Motor neuron (in vitro differentiated cells): ENCODE results near the gene DEAF1. TPM values are rescaled to one million over a fixed set of nuclear protein-coding genes. Genes with fewer than 3 reads are reported as not detected.

Source experiments
- ATAC-seq, 8 experiments: fragments of 200-7000 bp; cut with Tn5 transposase; replicated peaks in 6 of 8; 2 replicates each; pipeline ENCODE4 v1.8.0; 2021; ENCODE audit warnings: mild to moderate bottlenecking in 8 of 8, moderate library complexity in 8 of 8
- H3K27ac ChIP-seq, 2 donors: fragments of 250-450 bp; sonication (Bioruptor Pico); 2 replicates each; pipeline ENCODE4 v1.9.0; 2021; ENCODE audit warnings: antibody characterized with exemption in 2 of 2, mild to moderate bottlenecking in 2 of 2, moderate library complexity in 1 of 2
- H3K4me1 ChIP-seq, 2 donors: fragments of 250-450 bp; sonication (Bioruptor Pico); replicated peaks in 1 of 2; 2 replicates each; pipeline ENCODE4 v1.6.1; 2021; ENCODE audit warnings: antibody characterized with exemption in 2 of 2, mild to moderate bottlenecking in 2 of 2, moderate library complexity in 1 of 2
- H3K4me3 ChIP-seq, 5 donors: fragments of 250-450 bp; sonication (Bioruptor Pico); 2 replicates each; pipeline ENCODE4 v1.9.0; 2021; ENCODE audit warnings: antibody characterized with exemption in 5 of 5, mild to moderate bottlenecking in 5 of 5, moderate library complexity in 4 of 5
- WGBS, 10 experiments: fragments of 450-650 bp; shearing (Covaris generic); methylation state at CpG; one replicate each; pipeline ENCODE4 v1.0.0; 2022; 5-methylcytosine and 5-hydroxymethylcytosine counted together
- in situ Hi-C, 9 experiments: fragments of 400-800 bp; cut with MboI; loops; one replicate each; pipeline ENCODE4 v1.15.0; 2021; ENCODE audit warnings: low sequenced_read_pairs in 9 of 9, low pct_unique_long_range_greater_than_20kb in 2 of 9; ENCODE audit not compliant: unreplicated experiment in 9 of 9
- total RNA-seq, 8 experiments: library from RNA; unstranded; fragments of 300-600 nt; gene quantifications; 2 replicates each; pipeline versions ENCODE4 v1.2.3 to v1.2.4, GENCODE V29; 2022

DEAF1 gene
- total RNA-seq, 8 experiments from 2014 or later = 38.5 to 81.6 (median 54.3) TPM

GRCh38 chr11:679271-680207 lies 15.5 kb downstream of the DEAF1 start:
- ATAC-seq = no peak
- WGBS, 10 experiments = 88 to 100% (median 99%) methylated on average over 1 to 13 of the region's 36 CpGs; no CpG with 5 or more reads in 2 of the 10 experiments
- Histone ChIP-seq H3K4me3 (no peak overlapping the region), H3K27ac (no peak overlapping the region), H3K4me1 (no peaks in the 10 kb centered on the region)
- in situ Hi-C loops = no loop called here

DNA sequence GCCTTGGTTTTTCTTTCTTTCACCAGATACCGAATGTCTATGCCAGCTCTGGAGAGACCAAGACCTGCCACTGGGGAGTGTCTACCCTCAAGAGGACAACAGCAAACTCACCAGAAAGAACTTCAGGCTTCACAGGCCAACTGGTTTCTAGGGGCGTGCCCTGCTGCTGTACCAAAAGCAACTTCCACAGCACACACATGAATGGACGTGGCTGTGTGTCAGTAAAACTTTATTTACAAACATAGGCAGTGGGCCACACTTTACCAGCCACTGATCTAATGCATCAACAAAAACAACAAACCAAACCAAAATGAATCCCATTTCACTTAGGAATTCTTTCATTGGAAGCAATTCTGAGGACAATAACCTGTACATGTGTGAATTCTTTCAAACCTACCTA lies 16.7 kb downstream of the DEAF1 start:
- Histone ChIP-seq H3K4me3 (no peak overlapping the region), H3K4me1 (no peaks in the 10 kb centered on the region), H3K27ac (no peak overlapping the region)
- in situ Hi-C loops = no loop called here
- WGBS, 10 experiments = 80 to 100% (median 100%) methylated on average over 1 to 3 of the region's 3 CpGs; no CpG with 5 or more reads in 4 of the 10 experiments
- ATAC-seq = no peak

GRCh38 chr11:674406-674805 lies 20.6 kb downstream of the DEAF1 start:
- ATAC-seq = no peak
- Histone ChIP-seq H3K4me3 (no peak overlapping the region), H3K4me1 (no peaks in the 10 kb centered on the region), H3K27ac (no peak overlapping the region)
- in situ Hi-C loops = no loop called here
- WGBS, 10 experiments = 92 to 100% (median 100%) methylated on average over 1 to 16 of the region's 17 CpGs; no CpG with 5 or more reads in 2 of the 10 experiments

DNA sequence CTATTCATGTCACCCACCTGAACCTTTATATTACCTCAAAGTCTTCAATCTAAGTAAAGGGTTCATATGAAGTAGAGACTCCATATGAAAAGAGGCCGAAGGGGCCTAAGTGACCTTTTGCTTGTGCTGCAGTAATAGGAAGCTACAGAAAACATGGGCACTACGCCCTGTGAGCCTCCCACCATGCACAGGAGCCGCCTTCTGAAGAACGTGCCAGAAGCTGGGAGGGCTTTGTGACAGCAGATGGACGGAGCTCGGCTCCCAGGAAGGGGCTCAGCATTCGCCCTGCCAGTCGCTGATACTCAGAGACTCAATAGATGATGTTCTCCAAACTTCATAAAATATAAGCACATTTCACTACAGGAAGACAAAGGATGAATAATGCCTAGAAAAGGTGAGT lies 21.2 kb downstream of the DEAF1 start:
- Histone ChIP-seq H3K4me3 (no peak overlapping the region), H3K4me1 (no peaks in the 10 kb centered on the region), H3K27ac (no peak overlapping the region)
- no peak for ATAC-seq
- WGBS, 10 experiments = 60 to 100% (median 88%) methylated on average over 1 to 6 of the region's 8 CpGs; no CpG with 5 or more reads in 2 of the 10 experiments
- in situ Hi-C loops = no loop called here

- H3K4me1 ChIP-seq = no peaks in the 10 kb centered on the region
- no peak overlapping the region for H3K27ac ChIP-seq
- 23 to 100% (median 64%) methylated on average over 1 to 7 of the region's 11 CpGs; no CpG with 5 or more reads in 4 of the 10 experiments for WGBS, 10 experiments
- in situ Hi-C loops = no loop called here
- H3K4me3 ChIP-seq = no peak overlapping the region
- ATAC-seq = peak in 2 of 8 experiments; percentile 72 to 78
Observed at GRCh38 chr11:665704-666281, 29.2 kb downstream of the DEAF1 start.

GRCh38 chr11:665062-665703 lies 29.8 kb downstream of the DEAF1 start:
- H3K4me3 ChIP-seq = no peak overlapping the region
- no peak overlapping the region for H3K27ac ChIP-seq
- 76 to 100% (median 88%) methylated on average over 1 to 5 of the region's 15 CpGs; no CpG with 5 or more reads in 1 of the 10 experiments for WGBS, 10 experiments
- ATAC-seq = peak in 1 of 8 experiments; percentile 43
- H3K4me1 ChIP-seq = no peaks in the 10 kb centered on the region
- in situ Hi-C loops = no loop called here

GRCh38 chr11:662689-663274 lies 32.2 kb downstream of the DEAF1 start:
- ATAC-seq = peak; percentile 35 to 91 (median 53)
- H3K4me1 ChIP-seq = no peaks in the 10 kb centered on the region
- H3K4me3 ChIP-seq = no peak overlapping the region
- WGBS, 10 experiments = 40 to 100% (median 87%) methylated on average over 1 to 8 of the region's 15 CpGs; no CpG with 5 or more reads in 6 of the 10 experiments
- H3K27ac ChIP-seq = no peak overlapping the region
- in situ Hi-C loops = no loop called here

- 89 to 100% (median 93%) methylated on average over 1 to 9 of the region's 19 CpGs; no CpG with 5 or more reads in 2 of the 10 experiments for WGBS, 10 experiments
- ATAC-seq = no peak
- Histone ChIP-seq H3K27ac (no peak overlapping the region), H3K4me1 (no peaks in the 10 kb centered on the region), H3K4me3 (no peak overlapping the region)
- in situ Hi-C loops = no loop called here
Observed at GRCh38 chr11:660681-661444, 34.2 kb downstream of the DEAF1 start.

DNA sequence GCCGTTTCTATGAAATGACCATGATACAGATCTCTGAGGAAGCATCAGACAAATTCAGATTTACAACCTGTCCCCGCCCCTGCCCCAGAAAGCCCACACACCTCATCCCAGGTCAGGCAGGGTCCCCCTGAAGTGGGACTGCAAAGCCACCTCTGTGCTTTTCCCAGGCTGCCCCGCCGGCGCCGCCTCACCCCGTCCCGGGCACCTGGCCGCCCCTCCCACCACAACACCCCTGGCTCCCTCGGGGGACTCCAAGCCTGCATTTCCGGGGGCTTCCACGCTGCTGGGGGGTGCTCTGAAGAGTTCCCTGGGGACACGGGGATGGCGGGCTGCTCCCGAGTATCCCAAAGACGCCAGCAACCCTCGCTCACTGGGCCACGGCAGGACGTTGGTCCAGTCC lies 34.7 kb downstream of the DEAF1 start:
- no peak overlapping the region for H3K4me3 ChIP-seq
- in situ Hi-C loops = no loop called here
- ATAC-seq = no peak
- H3K27ac ChIP-seq = no peak overlapping the region
- no peaks in the 10 kb centered on the region for H3K4me1 ChIP-seq
- WGBS, 10 experiments = 80 to 100% (median 82%) methylated on average over 1 to 6 of the region's 19 CpGs; no CpG with 5 or more reads in 7 of the 10 experiments

- ATAC-seq = no peak
- H3K27ac ChIP-seq = no peak overlapping the region
- in situ Hi-C loops = no loop called here
Observed at GRCh38 chr11:659532-660085, 35.4 kb downstream of the DEAF1 start.

DNA sequence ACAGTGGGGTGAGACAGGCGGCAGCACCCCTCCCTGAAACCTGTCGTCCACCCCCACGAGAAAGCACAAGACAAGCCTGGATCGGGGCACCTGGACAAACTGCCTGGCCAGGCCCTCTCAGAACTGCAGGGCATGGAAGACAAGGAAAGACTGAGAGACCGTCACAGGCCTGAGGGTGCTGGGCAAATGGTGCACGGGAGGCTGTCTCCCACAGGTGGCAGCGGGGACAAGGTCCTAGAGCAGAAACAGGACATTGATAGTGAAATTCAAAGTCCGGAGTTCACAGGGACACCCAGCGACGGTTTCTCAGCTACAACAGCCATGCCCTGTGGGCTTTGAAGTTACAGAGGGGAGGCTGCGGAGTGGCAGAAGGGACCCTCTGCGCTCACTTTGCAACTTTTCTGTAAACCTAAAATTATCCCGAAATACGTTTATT lies 37.3 kb downstream of the DEAF1 start:
- H3K4me1 ChIP-seq = no peaks in the 10 kb centered on the region
- no peak overlapping the region for H3K27ac ChIP-seq
- ATAC-seq = no peak
- H3K4me3 ChIP-seq = no peak overlapping the region
- in situ Hi-C loops = no loop called here
- WGBS, 10 experiments = 90 to 100% (median 100%) methylated on average over 1 to 6 of the region's 14 CpGs; no CpG with 5 or more reads in 2 of the 10 experiments

More at GRCh38 chr11:659532-660085, 35.4 kb downstream of the DEAF1 start:
- WGBS, 10 experiments = 82 to 100% (median 99%) methylated on average over 1 to 12 of the region's 16 CpGs; no CpG with 5 or more reads in 4 of the 10 experiments
- Histone ChIP-seq H3K4me3 (no peak overlapping the region), H3K4me1 (no peaks in the 10 kb centered on the region)

DNA sequence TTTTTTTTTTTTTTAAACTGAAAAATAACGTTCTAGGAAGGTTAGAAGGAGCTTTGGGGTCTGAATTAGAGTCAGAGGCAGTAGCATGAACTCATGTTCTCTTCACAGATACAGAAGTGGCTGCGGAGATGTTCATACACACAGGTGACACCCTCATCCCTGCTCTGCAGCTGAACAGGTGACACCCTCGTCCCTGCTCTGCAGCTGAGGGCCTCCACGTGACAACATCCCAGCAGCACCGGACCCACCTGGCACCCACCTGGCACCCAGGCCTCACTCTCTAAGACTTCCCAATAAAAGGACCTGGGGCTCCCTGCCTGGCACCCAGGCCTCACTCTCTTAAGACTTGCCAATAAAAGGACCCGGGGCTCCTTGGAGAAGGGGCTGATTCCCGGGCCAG lies 38.2 kb downstream of the DEAF1 start:
- in situ Hi-C loops = no loop called here
- WGBS, 10 experiments = 60 to 100% (median 93%) methylated on average over 1 to 6 of the region's 7 CpGs; no CpG with 5 or more reads in 5 of the 10 experiments
- H3K27ac ChIP-seq = no peak overlapping the region
- ATAC-seq = no peak
- no peak overlapping the region for H3K4me3 ChIP-seq
- no peaks in the 10 kb centered on the region for H3K4me1 ChIP-seq
